ENCODE measurements around the gene DBX1. TPM values are rescaled to one million over a fixed set of nuclear protein-coding genes. Genes with fewer than 3 reads are reported as not detected.

DBX1 gene
- total RNA-seq, 1 donor from 2014 or later = not detected

- TF ChIP-seq CTCF (IDR thresholded peaks at IDR 0.05) = no peak
- no peak for DNase-seq (ENCODE audit: low spot score)
- no peak overlapping the region for H3K27ac Mint-ChIP-seq (ENCODE audit: unreplicated experiment)
- peaks cover 19% of the 10 kb centered on the region for H3K27me3 Mint-ChIP-seq (ENCODE audit: low read depth)
- H3K4me1 Mint-ChIP-seq (ENCODE audit: low read depth) = no peaks in the 10 kb centered on the region
- no peaks in the 10 kb centered on the region for H3K9me3 Mint-ChIP-seq (ENCODE audit: low read depth)
- no peaks in the 10 kb centered on the region for H3K36me3 Mint-ChIP-seq (ENCODE audit: low read depth)
- no peak overlapping the region for H3K4me3 Mint-ChIP-seq (ENCODE audit: unreplicated experiment)
Observed at GRCh38 chr11:20192641-20193040, 32.4 kb upstream of the DBX1 start.

GRCh38 chr11:20192151-20192550 is 31.9 kb upstream of the DBX1 start:
- no peaks in the 10 kb centered on the region for H3K36me3 Mint-ChIP-seq (ENCODE audit: low read depth)
- no peak for TF ChIP-seq CTCF (IDR thresholded peaks at IDR 0.05)
- H3K4me3 Mint-ChIP-seq (ENCODE audit: unreplicated experiment) = no peak overlapping the region
- H3K9me3 Mint-ChIP-seq (ENCODE audit: low read depth) = no peaks in the 10 kb centered on the region
- peaks cover 21% of the 10 kb centered on the region for H3K27me3 Mint-ChIP-seq (ENCODE audit: low read depth)
- DNase-seq (ENCODE audit: low spot score) = no peak
- H3K4me1 Mint-ChIP-seq (ENCODE audit: low read depth) = no peaks in the 10 kb centered on the region
- H3K27ac Mint-ChIP-seq (ENCODE audit: unreplicated experiment) = no peak overlapping the region

GRCh38 chr11:20178976-20179375 is 18.7 kb upstream of the DBX1 start:
- H3K4me3 Mint-ChIP-seq (ENCODE audit: unreplicated experiment) = no peak overlapping the region
- H3K27me3 Mint-ChIP-seq (ENCODE audit: low read depth) = peaks cover 66% of the 10 kb centered on the region
- no peak overlapping the region for H3K27ac Mint-ChIP-seq (ENCODE audit: unreplicated experiment)
- no peak for DNase-seq (ENCODE audit: low spot score)
- peaks cover 1% of the 10 kb centered on the region for H3K36me3 Mint-ChIP-seq (ENCODE audit: low read depth)
- peaks cover 5% of the 10 kb centered on the region for H3K9me3 Mint-ChIP-seq (ENCODE audit: low read depth)
- no peak for TF ChIP-seq CTCF (IDR thresholded peaks at IDR 0.05)
- H3K4me1 Mint-ChIP-seq (ENCODE audit: low read depth) = no peaks in the 10 kb centered on the region

GRCh38 chr11:20177136-20177535 is 16.9 kb upstream of the DBX1 start:
- H3K36me3 Mint-ChIP-seq (ENCODE audit: low read depth) = peaks cover 1% of the 10 kb centered on the region
- no peak overlapping the region for H3K4me3 Mint-ChIP-seq (ENCODE audit: unreplicated experiment)
- no peak for DNase-seq (ENCODE audit: low spot score)
- H3K9me3 Mint-ChIP-seq (ENCODE audit: low read depth) = peaks cover 2% of the 10 kb centered on the region
- peaks cover 71% of the 10 kb centered on the region for H3K27me3 Mint-ChIP-seq (ENCODE audit: low read depth)
- no peak overlapping the region for H3K27ac Mint-ChIP-seq (ENCODE audit: unreplicated experiment)
- no peak for TF ChIP-seq CTCF (IDR thresholded peaks at IDR 0.05)
- no peaks in the 10 kb centered on the region for H3K4me1 Mint-ChIP-seq (ENCODE audit: low read depth)

- Mint-ChIP-seq H3K9me3 (ENCODE audit: low read depth) (peaks cover 11% of the 10 kb centered on the region), H3K4me1 (ENCODE audit: low read depth) (no peaks in the 10 kb centered on the region), H3K36me3 (ENCODE audit: low read depth) (no peaks in the 10 kb centered on the region)
Observed at GRCh38 chr11:20172721-20173447, 12.6 kb upstream of the DBX1 start.

More at GRCh38 chr11:20172721-20173447, 12.6 kb upstream of the DBX1 start:
- Mint-ChIP-seq H3K27ac (ENCODE audit: unreplicated experiment) (no peak overlapping the region), H3K4me3 (ENCODE audit: unreplicated experiment) (no peak overlapping the region), H3K27me3 (ENCODE audit: low read depth) (peaks cover 53% of the 10 kb centered on the region)
- no peak for DNase-seq (ENCODE audit: low spot score)
- no peak for TF ChIP-seq CTCF (IDR thresholded peaks at IDR 0.05)

All from chondrocyte (in vitro differentiated cells).